ENCODE results near the gene RPH3AL.

GRCh38 chr17:345992-346785 lies 6.4 kb downstream of the RPH3AL start:
- no peak for TF ChIP-seq POLR2A (IDR thresholded peaks at IDR 0.05)
- TF ChIP-seq CTCF (IDR thresholded peaks at IDR 0.05 in 8 of 11, conservative IDR thresholded peaks at IDR 0.05 in 3 of 11), result no peak
